DMS79 (cell line): Measurements from ENCODE around the gene ITPR2.

Experiments
- DNase-seq: peaks from one replicate; lab custom pipeline; 2025; lab: John Stamatoyannopoulos, UW

ITPR2 gene

GRCh38 chr12:26821212-26821701 is 11.7 kb downstream of the ITPR2 start:
- no peak for DNase-seq

- no peak for DNase-seq
Measured at GRCh38 chr12:26818636-26819035, 14.4 kb downstream of the ITPR2 start.

- DNase-seq = no peak
Measured at GRCh38 chr12:26818201-26818600, 14.8 kb downstream of the ITPR2 start.

- DNase-seq = no peak
Measured at GRCh38 chr12:26817183-26817591, 15.8 kb downstream of the ITPR2 start.

GRCh38 chr12:26813812-26814211 is 19.2 kb downstream of the ITPR2 start:
- no peak for DNase-seq

- DNase-seq = no peak
Measured at GRCh38 chr12:26810330-26810729, 22.7 kb downstream of the ITPR2 start.

- no peak for DNase-seq
Measured at GRCh38 chr12:26809611-26810285, 23.2 kb downstream of the ITPR2 start.

- no peak for DNase-seq
Measured at GRCh38 chr12:26808766-26809476, 24.1 kb downstream of the ITPR2 start.

GRCh38 chr12:26807292-26807691 is 25.7 kb downstream of the ITPR2 start:
- no peak for DNase-seq

- DNase-seq = no peak
Measured at GRCh38 chr12:26806556-26806955, 26.4 kb downstream of the ITPR2 start.

- DNase-seq = no peak
Measured at GRCh38 chr12:26805401-26805971, 27.5 kb downstream of the ITPR2 start.

GRCh38 chr12:26803552-26803951 is 29.4 kb downstream of the ITPR2 start:
- DNase-seq = no peak

- DNase-seq = no peak
Measured at GRCh38 chr12:26801486-26801885, 31.5 kb downstream of the ITPR2 start.

GRCh38 chr12:26800858-26801257 is 32.1 kb downstream of the ITPR2 start:
- DNase-seq = no peak

- no peak for DNase-seq
Measured at GRCh38 chr12:26800347-26800746, 32.6 kb downstream of the ITPR2 start.

GRCh38 chr12:26799741-26800140 is 33.3 kb downstream of the ITPR2 start:
- no peak for DNase-seq

- no peak for DNase-seq
Measured at GRCh38 chr12:26798640-26799039, 34.4 kb downstream of the ITPR2 start.

GRCh38 chr12:26798023-26798422 is 35.0 kb downstream of the ITPR2 start:
- DNase-seq = no peak

GRCh38 chr12:26795910-26796309 is 37.1 kb downstream of the ITPR2 start:
- DNase-seq = no peak

- DNase-seq = no peak
Measured at GRCh38 chr12:26791301-26791791, 41.6 kb downstream of the ITPR2 start.

- DNase-seq = no peak
Measured at GRCh38 chr12:26790645-26790994, 42.4 kb downstream of the ITPR2 start.

GRCh38 chr12:26789731-26790644 is 43.0 kb downstream of the ITPR2 start:
- DNase-seq = no peak
